Common myeloid progenitor, CD34-positive (primary cell): Measurements from ENCODE around the gene NRROS. TPM values are rescaled to one million over a fixed set of nuclear protein-coding genes. Genes with fewer than 3 reads are reported as not detected.
A peak's percentile ranks its signal among the peaks of the same experiment; 100 is the strongest.
"Not testable (repeated sequence)": the region's sequence is repeated elsewhere in the genome, so short reads cannot be mapped to it uniquely, and the experiment has no call there.

Experiments
- CTCF ChIA-PET: fragments of 350-600 bp; sonication (Branson Sonifier 250); formaldehyde crosslinking; loops from one replicate; lab custom pipeline; 2021; ENCODE audit warnings: antibody characterized with exemption; lab: Charles Lee
- POLR2A ChIA-PET: fragments of 350-600 bp; sonication (Branson Sonifier 250); formaldehyde crosslinking; loops from one replicate; lab custom pipeline; 2021; ENCODE audit warnings: antibody characterized with exemption; lab: Charles Lee
- DNase-seq, 3 donors: peaks; one replicate each; pipeline versions ENCODE4 v3.0.0 to v3.0.0-alpha.2; 2013
- H3K27ac ChIP-seq, 2 experiments: 1 replicate in 1 of 2; 2 replicates in 1 of 2; pipeline ENCODE4 v1.7.0; 2013; ENCODE audit warnings: inconsistent platforms in 2 of 2, low read length in 2 of 2, mild to moderate bottlenecking in 2 of 2, low read depth in 1 of 2, moderate library complexity in 1 of 2; ENCODE audit not compliant: severe bottlenecking in 2 of 2, insufficient read depth in 1 of 2, poor library complexity in 1 of 2
- H3K27me3 ChIP-seq, 5 experiments: replicated peaks in 2 of 5; 1 replicate in 3 of 5; 2 replicates in 2 of 5; pipeline versions ENCODE4 v1.6.1 to v1.7.0; 2013; ENCODE audit warnings: low read length in 4 of 5, mild to moderate bottlenecking in 2 of 5, moderate library complexity in 2 of 5, inconsistent platforms in 1 of 5; ENCODE audit not compliant: insufficient read depth in 5 of 5, control insufficient read depth in 4 of 5
- H3K36me3 ChIP-seq, 4 experiments: 1 replicate in 2 of 4; 2 replicates in 2 of 4; pipeline versions ENCODE4 v1.6.1 to v1.7.0; 2013; ENCODE audit warnings: low read length in 3 of 4, control low read depth in 1 of 4, mild to moderate bottlenecking in 1 of 4; ENCODE audit not compliant: control insufficient read depth in 4 of 4, insufficient read depth in 4 of 4
- H3K4me1 ChIP-seq, 4 experiments: 1 replicate in 3 of 4; 2 replicates in 1 of 4; pipeline versions ENCODE4 v1.6.1 to v1.7.1; 2013; ENCODE audit warnings: low read length in 3 of 4, mild to moderate bottlenecking in 3 of 4, control low read depth in 1 of 4, inconsistent platforms in 1 of 4, moderate library complexity in 1 of 4; ENCODE audit not compliant: control insufficient read depth in 4 of 4, insufficient read depth in 4 of 4; ENCODE audit errors: control extremely low read depth in 1 of 4
- H3K4me3 ChIP-seq, 7 experiments: 1 replicate in 4 of 7; 2 replicates in 3 of 7; pipeline versions ENCODE4 v1.5.1 to v1.7.0; 2013; ENCODE audit warnings: mild to moderate bottlenecking in 7 of 7, low read length in 6 of 7, moderate library complexity in 6 of 7, inconsistent platforms in 2 of 7, low read depth in 2 of 7, control low read depth in 1 of 7; ENCODE audit not compliant: insufficient read depth in 4 of 7, control insufficient read depth in 1 of 7; ENCODE audit errors: extremely low read depth in 1 of 7
- H3K9me3 ChIP-seq, 5 experiments: 1 replicate in 4 of 5; 2 replicates in 1 of 5; pipeline versions ENCODE4 v1.6.1 to v1.7.1; 2013; ENCODE audit warnings: low read length in 4 of 5, mild to moderate bottlenecking in 2 of 5, inconsistent platforms in 1 of 5, low read depth in 1 of 5, moderate library complexity in 1 of 5; ENCODE audit not compliant: control insufficient read depth in 4 of 5, insufficient read depth in 2 of 5; ENCODE audit errors: control extremely low read depth in 1 of 5
- WGBS: methylation state at CpG from one replicate; pipeline ENCODE4 v1.1.5; 2013; ENCODE audit not compliant: insufficient coverage; 5-methylcytosine and 5-hydroxymethylcytosine counted together
- polyA plus RNA-seq: library from polyadenylated mRNA; unstranded; fragments of 120-200 nt; gene quantifications from one replicate; pipeline ENCODE4 v1.2.1, GENCODE V29; 2013

The NRROS gene
- 48.3 TPM for polyA plus RNA-seq

DNA sequence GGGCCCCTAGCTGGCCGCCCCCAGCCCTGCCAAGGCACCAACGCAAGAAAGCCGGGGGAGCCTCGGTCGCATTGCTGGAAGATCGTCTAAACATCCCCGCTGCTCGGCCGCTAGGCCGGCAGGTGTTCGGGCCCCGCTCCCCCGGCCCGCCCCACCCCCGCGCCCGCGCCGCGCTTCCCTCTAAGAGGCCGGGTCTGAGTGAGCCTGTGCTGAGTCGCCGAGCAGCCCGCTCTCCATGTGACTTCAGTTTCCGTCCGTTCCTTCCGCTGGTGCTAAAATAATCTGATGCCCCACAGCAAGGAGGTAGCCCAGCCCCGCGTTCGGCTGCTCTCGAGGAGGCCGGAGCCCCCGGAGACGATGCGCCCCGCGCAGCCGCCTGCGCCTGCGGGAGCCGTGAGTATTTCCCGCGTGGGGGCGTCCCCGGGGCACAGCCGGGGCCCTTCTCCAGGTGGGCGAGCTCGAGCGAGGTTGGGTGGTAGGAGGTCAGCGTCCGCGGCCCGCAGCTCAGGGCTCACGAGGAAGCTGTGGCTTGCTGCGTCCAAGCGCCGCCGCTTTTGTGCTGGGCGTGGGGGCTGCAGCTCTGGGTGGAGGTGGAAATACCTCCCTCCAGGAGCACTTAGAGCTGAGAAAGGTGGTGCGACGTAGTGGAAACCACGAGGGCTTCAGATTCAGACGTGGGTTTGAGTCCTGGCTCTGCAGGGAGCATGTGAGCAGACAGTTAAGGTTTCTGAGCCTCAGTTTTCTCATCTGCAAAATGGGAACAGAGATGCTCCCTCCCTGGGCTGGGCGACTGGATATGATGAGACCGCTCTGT, at the start of gene NRROS:
Gene NRROS (plus strand): TSS at position 212 of the 814 bp plus-strand sequence. CDS start 14,846 bp downstream, outside the sequence.
- peaks cover 2 to 38% (median 16%) of the 10 kb centered on the region in 4 experiments for H3K36me3 ChIP-seq
- peak; percentile 87 to 97 (median 95) for DNase-seq
- under 1% methylated on average over 48 of the region's 65 CpGs for WGBS
- H3K9me3 ChIP-seq: no peaks in the 10 kb centered on the region
- H3K4me1 ChIP-seq: peaks cover 29 to 91% (median 81%) of the 10 kb centered on the region in 4 experiments
- H3K27me3 ChIP-seq: no peaks in the 10 kb centered on the region
- peak within 1 kb of the TSS; percentile 76 to 96 (median 91) for H3K4me3 ChIP-seq
- ChIA-PET CTCF (interaction anchor here (1.8 to 20.3 kb wide), 5 partner anchors 10 to 111 kb away, joined by 4 to 306 read pairs (median 7); no protein-coding TSS in a partner anchor), POLR2A (interaction anchor here (0.7 to 1.9 kb wide), 5 partner anchors 9 to 71 kb away, joined by 3 to 6 read pairs (median 3); partner anchors contain the start of genes FBXO45 and WDR53)
- peak within 1 kb of the TSS; percentile 85 to 89 for H3K27ac ChIP-seq

GRCh38 chr3:196590279-196590678, 49.2 kb upstream of the NRROS start:
- no peaks in the 10 kb centered on the region for H3K9me3 ChIP-seq
- no peak overlapping the region for H3K27ac ChIP-seq
- no peaks in the 10 kb centered on the region for H3K4me1 ChIP-seq
- 88% methylated on average over 5 of the region's 5 CpGs for WGBS
- H3K27me3 ChIP-seq: no peaks in the 10 kb centered on the region
- no peak for DNase-seq
- peaks cover 0 to 13% (median 9%) of the 10 kb centered on the region in 4 experiments for H3K36me3 ChIP-seq
- H3K4me3 ChIP-seq: no peak overlapping the region
- POLR2A ChIA-PET: no interaction called here
- CTCF ChIA-PET: interaction anchor here (1.0 to 1.1 kb wide), 3 partner anchors 11 to 69 kb away, joined by 3 read pairs; no protein-coding TSS in a partner anchor

GRCh38 chr3:196596355-196596754, 43.1 kb upstream of the NRROS start:
- WGBS: 73% methylated on average over 4 of the region's 5 CpGs
- Histone ChIP-seq H3K4me3 (no peak overlapping the region), H3K27me3 (no peaks in the 10 kb centered on the region), H3K36me3 (no peaks in the 10 kb centered on the region), H3K27ac (no peak overlapping the region), H3K9me3 (no peaks in the 10 kb centered on the region), H3K4me1 (peaks cover 0 to 15% (median 2%) of the 10 kb centered on the region in 4 experiments)
- ChIA-PET CTCF (interaction anchor here (1.1 to 3.3 kb wide), 3 partner anchors 13 to 88 kb away, joined by 5 to 9 read pairs (median 5); no protein-coding TSS in a partner anchor), POLR2A (no interaction called here)
- no peak for DNase-seq

- Histone ChIP-seq H3K4me1 (peaks cover 0 to 15% (median 2%) of the 10 kb centered on the region in 4 experiments), H3K4me3 (peak overlapping the region; percentile 31 to 73 (median 49))
- 45% methylated on average over 22 of the region's 25 CpGs for WGBS
- not testable (repeated sequence) for H3K36me3 ChIP-seq, H3K27me3 ChIP-seq, H3K27ac ChIP-seq, H3K9me3 ChIP-seq
- POLR2A ChIA-PET: interaction anchor here (0.7 kb wide), 1 partner anchor 53 kb away, joined by 3 read pairs; no protein-coding TSS in a partner anchor
- CTCF ChIA-PET: interaction anchor here (0.9 to 3.3 kb wide), 5 partner anchors 12 to 113 kb away, joined by 3 to 9 read pairs (median 3); no protein-coding TSS in a partner anchor
- peak; percentile 54 to 90 (median 87) for DNase-seq
Measured at GRCh38 chr3:196597971-196598733, 41.3 kb upstream of the NRROS start.

DNA sequence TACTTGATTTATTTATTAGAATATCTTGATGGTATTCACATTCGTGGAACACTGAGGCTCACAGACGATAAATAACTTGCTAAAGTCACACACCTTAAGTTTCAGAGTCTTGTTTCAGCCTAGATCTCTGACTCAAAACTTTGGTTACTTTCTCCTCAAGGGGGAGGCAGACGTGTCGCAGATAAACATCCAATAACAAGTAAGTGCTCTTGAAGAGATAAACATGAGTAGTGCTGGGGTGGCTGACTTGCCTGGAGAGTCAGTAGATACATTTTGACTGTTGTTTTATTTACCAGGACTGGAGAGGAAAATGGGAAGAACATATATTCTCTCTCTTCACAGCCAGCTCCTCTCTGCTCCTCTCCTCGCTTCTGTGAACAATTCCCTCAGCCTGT, 39.8 kb upstream of the NRROS start:
- Histone ChIP-seq H3K4me1 (peaks cover 2 to 18% (median 4%) of the 10 kb centered on the region in 4 experiments), H3K27ac (no peak overlapping the region), H3K4me3 (no peak overlapping the region), H3K36me3 (no peaks in the 10 kb centered on the region), H3K27me3 (no peaks in the 10 kb centered on the region), H3K9me3 (no peaks in the 10 kb centered on the region)
- ChIA-PET CTCF (no interaction called here), POLR2A (no interaction called here)
- DNase-seq: no peak
- WGBS: no CpG with 5 or more reads among the region's 5 CpGs

DNA sequence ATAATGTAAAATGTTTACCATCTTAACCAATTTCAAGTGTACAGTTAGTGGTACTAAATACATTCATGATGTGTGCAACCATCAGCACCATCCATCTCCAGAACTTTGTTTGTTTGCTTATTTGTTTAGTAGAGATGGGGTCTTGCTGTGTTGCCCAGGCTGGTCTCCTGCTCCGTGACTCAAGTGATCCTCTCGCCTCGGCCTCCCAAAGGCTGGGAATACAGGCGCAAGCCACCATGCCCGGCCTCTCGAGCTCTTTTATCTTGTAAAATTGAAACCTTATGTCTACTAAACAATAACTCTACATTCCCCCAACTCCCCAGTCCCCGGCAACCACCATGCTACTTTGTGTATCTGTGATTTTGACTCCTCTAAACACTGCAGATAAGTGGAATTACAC, 39.1 kb upstream of the NRROS start:
- H3K9me3 ChIP-seq: no peaks in the 10 kb centered on the region
- no peak overlapping the region for H3K4me3 ChIP-seq
- peaks cover 2 to 18% (median 4%) of the 10 kb centered on the region in 4 experiments for H3K4me1 ChIP-seq
- 83% methylated on average over 1 of the region's 7 CpGs for WGBS
- H3K27ac ChIP-seq: no peak overlapping the region
- no peaks in the 10 kb centered on the region for H3K36me3 ChIP-seq
- CTCF ChIA-PET: no interaction called here
- POLR2A ChIA-PET: no interaction called here
- DNase-seq: no peak
- no peaks in the 10 kb centered on the region for H3K27me3 ChIP-seq
